Prostate gland (tissue), 2 donors: ENCODE measurements around the gene COX19.

Source experiments
- CTCF ChIP-seq, 4 experiments: fragments of 200-600 bp in 2 of 4; fragments of 450-650 bp in 2 of 4; sonication (generic) in 2 of 4; IDR thresholded peaks; 1 replicate in 3 of 4; 2 replicates in 1 of 4; pipeline ENCODE4 v1.5.1; 2016 to 2019; ENCODE audit warnings: antibody characterized with exemption in 4 of 4, mild to moderate bottlenecking in 2 of 4, moderate library complexity in 2 of 4
- POLR2A ChIP-seq: fragments of 450-650 bp; IDR thresholded peaks from one replicate; pipeline ENCODE4 v1.6.1; 2016; ENCODE audit warnings: antibody characterized with exemption, mild to moderate bottlenecking
- POLR2AphosphoS5 ChIP-seq: sonication (generic); formaldehyde crosslinking; IDR thresholded peaks from one replicate; pipeline ENCODE4 v1.6.1; 2017; ENCODE audit warnings: antibody characterized with exemption

GRCh38 chr7:988963-989529 is 13.7 kb upstream of the COX19 start:
- TF ChIP-seq CTCF (IDR thresholded peaks at IDR 0.05) (no peak), POLR2A (no peak), POLR2AphosphoS5 (no peak)
